Endodermal cell (in vitro differentiated cells): ENCODE measurements around the gene SEMA4B. TPM values are rescaled to one million over a fixed set of nuclear protein-coding genes. Genes with fewer than 3 reads are reported as not detected.

Experiments used
- DNase-seq: peaks from one replicate; pipeline ENCODE4 v3.0.0-alpha.2; 2017
- H3K27ac ChIP-seq: 2 replicates; pipeline ENCODE4 v1.5.1; 2013; ENCODE audit warnings: mild to moderate bottlenecking, low read depth, low read length, moderate library complexity
- H3K27me3 ChIP-seq: 2 replicates; pipeline ENCODE4 v1.6.1; 2013; ENCODE audit warnings: mild to moderate bottlenecking, low read length, moderate library complexity; ENCODE audit not compliant: insufficient read depth, control insufficient read depth, poor library complexity, severe bottlenecking
- H3K36me3 ChIP-seq: 2 replicates; pipeline ENCODE4 v1.7.0; 2013; ENCODE audit warnings: mild to moderate bottlenecking, low read length, moderate library complexity; ENCODE audit not compliant: control insufficient read depth, insufficient read depth
- H3K4me1 ChIP-seq: one replicate; pipeline ENCODE4 v1.7.0; 2013; ENCODE audit warnings: low read length; ENCODE audit not compliant: control insufficient read depth, insufficient read depth
- H3K4me3 ChIP-seq: 2 replicates; pipeline ENCODE4 v1.5.1; 2013; ENCODE audit warnings: mild to moderate bottlenecking, low read length, moderate library complexity
- H3K9ac ChIP-seq: 2 replicates; pipeline ENCODE4 v1.6.1; 2013; ENCODE audit warnings: mild to moderate bottlenecking, low read length, moderate library complexity; ENCODE audit not compliant: poor library complexity, severe bottlenecking; ENCODE audit errors: extremely low read depth
- H3K9me3 ChIP-seq: 2 replicates; pipeline ENCODE4 v1.6.1; 2013; ENCODE audit warnings: mild to moderate bottlenecking, low read length, moderate library complexity; ENCODE audit not compliant: control insufficient read depth
- H3K27ac Mint-ChIP-seq: 2 replicates; pipeline ENCODE4 v1.8.0; 2020; ENCODE audit warnings: mixed read lengths
- H3K27me3 Mint-ChIP-seq: 2 replicates; pipeline ENCODE4 v1.8.0; 2021; ENCODE audit warnings: mild to moderate bottlenecking, mixed read lengths; ENCODE audit not compliant: insufficient read depth
- H3K36me3 Mint-ChIP-seq: 2 replicates; pipeline ENCODE4 v1.8.0; 2020; ENCODE audit warnings: low read depth, mixed read lengths
- H3K4me1 Mint-ChIP-seq: 2 replicates; pipeline ENCODE4 v1.8.0; 2020; ENCODE audit warnings: mixed read lengths
- H3K4me3 Mint-ChIP-seq: 2 replicates; pipeline ENCODE4 v1.8.0; 2020; ENCODE audit warnings: mild to moderate bottlenecking, moderate library complexity, mixed read lengths
- H3K9me3 Mint-ChIP-seq: 2 replicates; pipeline ENCODE4 v1.8.0; 2020; ENCODE audit warnings: mild to moderate bottlenecking, mixed read lengths
- CTCF ChIP-seq: fragments of 200-600 bp; sonication (generic); conservative IDR thresholded peaks from 2 replicates; pipeline ENCODE4 v1.5.0; 2021; ENCODE audit warnings: antibody characterized with exemption, mild to moderate bottlenecking
- WGBS, 2 experiments: methylation state at CpG; one replicate each; pipeline versions ENCODE4 v1.1.5 to v1.1.7; 2013; ENCODE audit warnings: missing lambda C conversion rate in 2 of 2, mixed read lengths in 1 of 2; ENCODE audit not compliant: insufficient coverage in 1 of 2, insufficient read length in 1 of 2; 5-methylcytosine and 5-hydroxymethylcytosine counted together
- total RNA-seq, 2 donors: library from RNA; stranded (reverse); fragmentation: NEBNext Ultra II Directional in 1 of 2; extraction: Animal tissue kit (Norgen Biotek cat#: 25700) in 1 of 2; gene quantifications; 2 replicates in 1 of 2; 3 replicates in 1 of 2; pipeline ENCODE4 v1.2.1, GENCODE V29; 2021

SEMA4B gene
- total RNA-seq, 2 donors from 2014 or later = 25.1 to 33.1 TPM

- H3K9me3 Mint-ChIP-seq = no peaks in the 10 kb centered on the region
- H3K27me3 Mint-ChIP-seq = no peaks in the 10 kb centered on the region
- Histone ChIP-seq H3K4me1 (no peaks in the 10 kb centered on the region), H3K27me3 (no peaks in the 10 kb centered on the region), H3K9ac (no peak overlapping the region), H3K4me3 (no peak overlapping the region), H3K9me3 (no peaks in the 10 kb centered on the region), H3K36me3 (no peaks in the 10 kb centered on the region), H3K27ac (no peak overlapping the region)
- peaks cover 4% of the 10 kb centered on the region for H3K4me1 Mint-ChIP-seq
- H3K4me3 Mint-ChIP-seq = no peak overlapping the region
- H3K36me3 Mint-ChIP-seq = no peaks in the 10 kb centered on the region
- no peak for TF ChIP-seq CTCF
- no peak overlapping the region for H3K27ac Mint-ChIP-seq
- no peak for DNase-seq
- no CpG with 5 or more reads among the region's 1 CpG for WGBS, 2 experiments
Observed at GRCh38 chr15:90171623-90172022, 29.5 kb upstream of the SEMA4B start.

DNA sequence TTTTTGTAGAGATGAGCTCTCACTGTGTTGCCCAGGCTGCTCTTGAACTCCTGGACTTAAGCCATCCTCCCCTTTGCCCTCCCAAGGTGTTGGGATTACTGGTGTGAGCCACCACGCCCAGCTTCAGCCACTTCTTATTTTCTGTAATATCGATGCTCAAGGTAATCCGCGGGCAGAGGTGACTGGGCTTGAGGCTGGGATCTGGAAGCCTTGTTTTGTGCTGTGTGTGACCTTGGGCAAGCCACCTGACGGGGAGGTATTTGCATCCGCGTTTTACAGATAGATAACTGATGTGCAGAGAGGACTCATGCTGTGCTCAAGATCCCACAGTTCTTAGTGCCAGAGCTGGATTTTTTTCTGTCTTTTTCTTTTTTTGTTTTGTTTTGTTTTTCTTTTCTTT is 27.8 kb upstream of the SEMA4B start:
- Mint-ChIP-seq H3K4me1 (peaks cover 4% of the 10 kb centered on the region), H3K9me3 (no peaks in the 10 kb centered on the region), H3K27me3 (no peaks in the 10 kb centered on the region), H3K36me3 (no peaks in the 10 kb centered on the region), H3K4me3 (no peak overlapping the region), H3K27ac (no peak overlapping the region)
- no peak overlapping the region for H3K9ac ChIP-seq
- no peaks in the 10 kb centered on the region for H3K36me3 ChIP-seq
- no peak for DNase-seq
- H3K27ac ChIP-seq = no peak overlapping the region
- TF ChIP-seq CTCF = no peak
- no peaks in the 10 kb centered on the region for H3K9me3 ChIP-seq
- H3K4me3 ChIP-seq = no peak overlapping the region
- no peaks in the 10 kb centered on the region for H3K4me1 ChIP-seq
- 86 to 87% methylated on average over 6 to 7 of the region's 7 CpGs for WGBS, 2 experiments
- H3K27me3 ChIP-seq = no peaks in the 10 kb centered on the region

DNA sequence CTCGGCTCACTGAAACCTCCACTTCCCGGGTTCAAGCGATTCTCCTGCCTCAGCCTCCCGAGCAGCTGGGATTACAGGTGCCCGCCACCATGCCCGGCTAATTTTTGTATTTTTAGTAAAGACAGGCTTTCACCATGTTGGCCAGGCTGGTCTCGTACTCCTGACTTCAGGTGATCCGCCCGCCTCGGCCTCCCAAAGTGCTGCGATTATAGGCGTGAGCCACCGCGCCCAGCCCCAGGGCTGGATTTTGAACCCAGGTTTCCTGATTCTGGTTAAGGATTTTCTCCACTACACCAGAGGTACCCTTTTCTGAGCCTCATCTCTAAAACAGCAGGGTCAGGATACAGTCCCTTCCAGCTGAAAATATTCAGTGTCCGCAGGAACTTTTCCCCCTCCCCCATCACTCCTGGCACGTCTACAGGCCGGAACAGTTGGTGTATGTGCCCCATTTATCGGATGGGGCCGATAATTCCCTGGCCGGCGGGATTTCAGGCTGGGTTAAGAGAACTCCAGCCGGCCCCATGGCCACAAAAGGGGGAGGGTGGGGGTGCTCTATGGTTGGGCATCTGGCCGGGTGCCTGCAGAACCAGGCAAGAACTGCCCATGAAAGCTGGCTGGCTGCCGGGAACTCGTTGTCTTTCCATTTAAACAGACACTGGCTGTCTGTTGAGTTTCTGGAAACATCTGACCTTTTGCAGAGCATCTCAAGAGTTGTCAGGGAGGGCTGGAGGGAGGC is 26.8 kb upstream of the SEMA4B start:
- Mint-ChIP-seq H3K27me3 (peaks cover 3% of the 10 kb centered on the region), H3K27ac (no peak overlapping the region), H3K4me1 (peaks cover 4% of the 10 kb centered on the region), H3K4me3 (no peak overlapping the region), H3K36me3 (no peaks in the 10 kb centered on the region), H3K9me3 (no peaks in the 10 kb centered on the region)
- 89 to 92% methylated on average over 16 to 25 of the region's 25 CpGs for WGBS, 2 experiments
- no peak overlapping the region for H3K9ac ChIP-seq
- TF ChIP-seq CTCF = no peak
- no peak overlapping the region for H3K4me3 ChIP-seq
- H3K27ac ChIP-seq = no peak overlapping the region
- no peak for DNase-seq
- no peaks in the 10 kb centered on the region for H3K27me3 ChIP-seq
- no peaks in the 10 kb centered on the region for H3K4me1 ChIP-seq
- no peaks in the 10 kb centered on the region for H3K36me3 ChIP-seq
- H3K9me3 ChIP-seq = no peaks in the 10 kb centered on the region
